ENCODE data around the gene BMPR2.
"Not testable (repeated sequence)": the region's sequence is repeated elsewhere in the genome, so short reads cannot be mapped to it uniquely, and the experiment has no call there.

The BMPR2 gene

GRCh38 chr2:202410092-202410491 is 34.0 kb downstream of the BMPR2 start:
- Mint-ChIP-seq H3K27me3 (no peaks in the 10 kb centered on the region), H3K9me3 (no peaks in the 10 kb centered on the region), H3K4me3 (no peak overlapping the region), H3K36me3 (no peaks in the 10 kb centered on the region), H3K27ac (no peak overlapping the region), H3K4me1 (peaks cover 0 to 1% of the 10 kb centered on the region in 2 donors)
- DNase-seq (no peak), ATAC-seq (replicated peaks) (no peak)

- no peak for DNase-seq
- no peak for ATAC-seq (replicated peaks)
- Mint-ChIP-seq H3K27me3 (peaks cover 0 to 4% of the 10 kb centered on the region in 2 donors), H3K27ac (no peak overlapping the region), H3K9me3 (no peaks in the 10 kb centered on the region), H3K4me1 (peaks cover 0 to 1% of the 10 kb centered on the region in 2 donors), H3K4me3 (no peak overlapping the region), H3K36me3 (peaks cover 3 to 4% of the 10 kb centered on the region in 2 donors)
Observed at GRCh38 chr2:202411097-202411496, 35.0 kb downstream of the BMPR2 start.

GRCh38 chr2:202418027-202418426 is 41.9 kb downstream of the BMPR2 start:
- peaks cover 6 to 8% of the 10 kb centered on the region in 2 donors for H3K36me3 Mint-ChIP-seq
- H3K27me3 Mint-ChIP-seq: peaks cover 5 to 8% of the 10 kb centered on the region in 2 donors
- H3K4me1 Mint-ChIP-seq: peaks cover 4 to 11% of the 10 kb centered on the region in 2 donors
- DNase-seq (no peak), ATAC-seq (replicated peaks) (no peak)
- H3K9me3 Mint-ChIP-seq: no peaks in the 10 kb centered on the region
- no peak overlapping the region for H3K4me3 Mint-ChIP-seq
- H3K27ac Mint-ChIP-seq: no peak overlapping the region

- Mint-ChIP-seq H3K27ac (no peak overlapping the region), H3K27me3 (peaks cover 5 to 8% of the 10 kb centered on the region in 2 donors), H3K9me3 (no peaks in the 10 kb centered on the region), H3K4me1 (peaks cover 4 to 11% of the 10 kb centered on the region in 2 donors), H3K4me3 (no peak overlapping the region), H3K36me3 (peaks cover 6 to 8% of the 10 kb centered on the region in 2 donors)
- no peak for DNase-seq
- ATAC-seq (replicated peaks): no peak
Observed at GRCh38 chr2:202418511-202418910, 42.4 kb downstream of the BMPR2 start.

GRCh38 chr2:202423139-202423538 is 47.0 kb downstream of the BMPR2 start:
- no peak overlapping the region for H3K4me3 Mint-ChIP-seq
- peaks cover 12 to 16% of the 10 kb centered on the region in 2 donors for H3K27me3 Mint-ChIP-seq
- ATAC-seq (replicated peaks): no peak
- DNase-seq: no peak
- peaks cover 2% of the 10 kb centered on the region in 2 donors for H3K9me3 Mint-ChIP-seq
- H3K4me1 Mint-ChIP-seq: peaks cover 9 to 18% of the 10 kb centered on the region in 2 donors
- H3K36me3 Mint-ChIP-seq: peaks cover 3 to 11% of the 10 kb centered on the region in 2 donors
- H3K27ac Mint-ChIP-seq: no peak overlapping the region

GRCh38 chr2:202425036-202425435 is 48.9 kb downstream of the BMPR2 start:
- Mint-ChIP-seq H3K36me3 (peaks cover 10 to 26% of the 10 kb centered on the region in 2 donors), H3K27me3 (peaks cover 19 to 22% of the 10 kb centered on the region in 2 donors), H3K4me1 (peaks cover 5 to 13% of the 10 kb centered on the region in 2 donors), H3K27ac (no peak overlapping the region), H3K9me3 (peaks cover 9 to 17% of the 10 kb centered on the region in 2 donors), H3K4me3 (no peak overlapping the region)
- DNase-seq (no peak), ATAC-seq (replicated peaks) (no peak)

GRCh38 chr2:202426751-202427150 is 50.6 kb downstream of the BMPR2 start:
- H3K27ac Mint-ChIP-seq: no peak overlapping the region
- H3K4me1 Mint-ChIP-seq: peaks cover 5 to 13% of the 10 kb centered on the region in 2 donors
- peaks cover 11 to 17% of the 10 kb centered on the region in 2 donors for H3K9me3 Mint-ChIP-seq
- H3K4me3 Mint-ChIP-seq: no peak overlapping the region
- no peak for DNase-seq
- no peak for ATAC-seq (replicated peaks)
- peaks cover 10 to 26% of the 10 kb centered on the region in 2 donors for H3K36me3 Mint-ChIP-seq
- H3K27me3 Mint-ChIP-seq: peaks cover 19 to 22% of the 10 kb centered on the region in 2 donors

GRCh38 chr2:202429164-202429980 is 53.2 kb downstream of the BMPR2 start:
- DNase-seq (no peak), ATAC-seq (replicated peaks) (no peak)
- no peak overlapping the region for H3K27ac Mint-ChIP-seq
- H3K4me3 Mint-ChIP-seq: no peak overlapping the region
- peaks cover 18 to 24% of the 10 kb centered on the region in 2 donors for H3K27me3 Mint-ChIP-seq
- peaks cover 5 to 13% of the 10 kb centered on the region in 2 donors for H3K4me1 Mint-ChIP-seq
- peaks cover 11 to 17% of the 10 kb centered on the region in 2 donors for H3K9me3 Mint-ChIP-seq
- H3K36me3 Mint-ChIP-seq: peaks cover 7 to 22% of the 10 kb centered on the region in 2 donors

GRCh38 chr2:202432776-202433175 is 56.6 kb downstream of the BMPR2 start:
- Mint-ChIP-seq H3K4me1 (no peaks in the 10 kb centered on the region), H3K36me3 (peaks cover 7 to 18% of the 10 kb centered on the region in 2 donors), H3K9me3 (peaks cover 9 to 17% of the 10 kb centered on the region in 2 donors), H3K27ac (no peak overlapping the region), H3K27me3 (peaks cover 7 to 17% of the 10 kb centered on the region in 2 donors), H3K4me3 (no peak overlapping the region)
- DNase-seq (no peak), ATAC-seq (replicated peaks) (no peak)

- Mint-ChIP-seq H3K4me1 (no peaks in the 10 kb centered on the region), H3K27me3 (peaks cover 1 to 11% of the 10 kb centered on the region in 2 donors), H3K27ac (no peak overlapping the region), H3K9me3 (peaks cover 2 to 3% of the 10 kb centered on the region in 2 donors), H3K36me3 (peaks cover 1 to 3% of the 10 kb centered on the region in 2 donors), H3K4me3 (no peak overlapping the region)
- ATAC-seq (replicated peaks) (no peak), DNase-seq (no peak)
Observed at GRCh38 chr2:202434472-202434871, 58.3 kb downstream of the BMPR2 start.

- no peak overlapping the region for H3K4me3 Mint-ChIP-seq
- ATAC-seq (replicated peaks) (no peak), DNase-seq (no peak)
- H3K27ac Mint-ChIP-seq: no peak overlapping the region
- no peaks in the 10 kb centered on the region for H3K9me3 Mint-ChIP-seq
- no peaks in the 10 kb centered on the region for H3K36me3 Mint-ChIP-seq
- H3K27me3 Mint-ChIP-seq: peaks cover 0 to 10% of the 10 kb centered on the region in 2 donors
- H3K4me1 Mint-ChIP-seq: no peaks in the 10 kb centered on the region
Observed at GRCh38 chr2:202436626-202437025, 60.5 kb downstream of the BMPR2 start.

GRCh38 chr2:202440117-202440516 is 64.0 kb downstream of the BMPR2 start:
- DNase-seq; H3K4me3 Mint-ChIP-seq; H3K36me3 Mint-ChIP-seq; H3K9me3 Mint-ChIP-seq; ATAC-seq (replicated peaks); H3K27me3 Mint-ChIP-seq; H3K27ac Mint-ChIP-seq; H3K4me1 Mint-ChIP-seq: not testable (repeated sequence)

- Mint-ChIP-seq H3K27ac (no peak overlapping the region), H3K9me3 (no peaks in the 10 kb centered on the region)
Observed at GRCh38 chr2:202442882-202443281, 66.8 kb downstream of the BMPR2 start.

GRCh38 chr2:202444000-202444399 is 67.9 kb downstream of the BMPR2 start:
- H3K9me3 Mint-ChIP-seq: no peaks in the 10 kb centered on the region
- H3K4me3 Mint-ChIP-seq: no peak overlapping the region
- H3K27me3 Mint-ChIP-seq: no peaks in the 10 kb centered on the region
- peaks cover 0 to 4% of the 10 kb centered on the region in 2 donors for H3K36me3 Mint-ChIP-seq
- peaks cover 2 to 8% of the 10 kb centered on the region in 2 donors for H3K4me1 Mint-ChIP-seq
- H3K27ac Mint-ChIP-seq: no peak overlapping the region
- DNase-seq (no peak), ATAC-seq (replicated peaks) (no peak)

More at GRCh38 chr2:202442882-202443281, 66.8 kb downstream of the BMPR2 start:
- Mint-ChIP-seq H3K4me3 (no peak overlapping the region), H3K27me3 (no peaks in the 10 kb centered on the region), H3K4me1 (peaks cover 2 to 8% of the 10 kb centered on the region in 2 donors), H3K36me3 (no peaks in the 10 kb centered on the region)
- DNase-seq: no peak
- no peak for ATAC-seq (replicated peaks)

- DNase-seq: no peak
- Mint-ChIP-seq H3K4me1 (peaks cover 4 to 11% of the 10 kb centered on the region in 2 donors), H3K36me3 (peaks cover 0 to 4% of the 10 kb centered on the region in 2 donors), H3K4me3 (no peak overlapping the region), H3K27me3 (no peaks in the 10 kb centered on the region), H3K27ac (no peak overlapping the region), H3K9me3 (peaks cover 0 to 3% of the 10 kb centered on the region in 2 donors)
- ATAC-seq (replicated peaks): no peak
Observed at GRCh38 chr2:202449344-202449743, 73.2 kb downstream of the BMPR2 start.

Data from stimulated activated naive B cell treated with anti-CD40 and anti-IgM and Interleukin-4, amounts not matched to agents 10 μg/mL and 1 μg/mL and 100 μg/mL, for 72 hours (primary cell).